ENCODE results near the gene PDE8A. TPM values are rescaled to one million over a fixed set of nuclear protein-coding genes. Genes with fewer than 3 reads are reported as not detected.

The PDE8A gene
- total RNA-seq, 1 donor from 2014 or later, result 22.9 TPM

DNA sequence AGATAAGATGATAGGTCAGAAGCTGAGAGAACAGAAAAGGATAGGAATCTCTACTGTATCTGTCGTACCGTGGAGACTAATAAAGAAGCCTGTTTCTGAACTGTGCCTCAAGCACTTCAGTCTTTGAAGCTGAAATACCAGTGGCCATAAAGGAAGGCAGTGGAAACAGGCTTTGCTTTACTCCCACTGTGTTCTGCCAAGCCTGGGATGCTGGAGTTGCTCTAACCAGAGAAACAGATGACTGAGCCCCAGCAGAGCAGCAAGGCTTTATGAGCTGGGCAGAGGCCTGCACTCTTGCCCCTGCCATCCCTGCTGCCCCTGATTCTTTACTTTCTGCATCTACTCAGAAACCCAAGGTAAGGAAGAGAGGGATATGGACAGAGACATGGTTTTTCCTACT is 89.4 kb downstream of the PDE8A start:
- intact Hi-C loops (cut with DNase I), result no loop called here
- TF ChIP-seq, protein P1, sequence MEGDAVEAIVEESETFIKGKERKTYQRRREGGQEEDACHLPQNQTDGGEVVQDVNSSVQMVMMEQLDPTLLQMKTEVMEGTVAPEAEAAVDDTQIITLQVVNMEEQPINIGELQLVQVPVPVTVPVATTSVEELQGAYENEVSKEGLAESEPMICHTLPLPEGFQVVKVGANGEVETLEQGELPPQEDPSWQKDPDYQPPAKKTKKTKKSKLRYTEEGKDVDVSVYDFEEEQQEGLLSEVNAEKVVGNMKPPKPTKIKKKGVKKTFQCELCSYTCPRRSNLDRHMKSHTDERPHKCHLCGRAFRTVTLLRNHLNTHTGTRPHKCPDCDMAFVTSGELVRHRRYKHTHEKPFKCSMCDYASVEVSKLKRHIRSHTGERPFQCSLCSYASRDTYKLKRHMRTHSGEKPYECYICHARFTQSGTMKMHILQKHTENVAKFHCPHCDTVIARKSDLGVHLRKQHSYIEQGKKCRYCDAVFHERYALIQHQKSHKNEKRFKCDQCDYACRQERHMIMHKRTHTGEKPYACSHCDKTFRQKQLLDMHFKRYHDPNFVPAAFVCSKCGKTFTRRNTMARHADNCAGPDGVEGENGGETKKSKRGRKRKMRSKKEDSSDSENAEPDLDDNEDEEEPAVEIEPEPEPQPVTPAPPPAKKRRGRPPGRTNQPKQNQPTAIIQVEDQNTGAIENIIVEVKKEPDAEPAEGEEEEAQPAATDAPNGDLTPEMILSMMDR (IDR thresholded peaks at IDR 0.05), result no peak
- no peak for DNase-seq (ENCODE audit: low spot score in 2 of 2)
- H3K4me3 ChIP-seq, result no peak overlapping the region
- no peak overlapping the region for H3K27ac ChIP-seq
- H3K4me1 ChIP-seq, result no peaks in the 10 kb centered on the region
- peaks cover 8 to 12% of the 10 kb centered on the region in 2 donors for H3K36me3 ChIP-seq
- H3K9me3 ChIP-seq, result no peaks in the 10 kb centered on the region
- H3K27me3 ChIP-seq, result no peaks in the 10 kb centered on the region

DNA sequence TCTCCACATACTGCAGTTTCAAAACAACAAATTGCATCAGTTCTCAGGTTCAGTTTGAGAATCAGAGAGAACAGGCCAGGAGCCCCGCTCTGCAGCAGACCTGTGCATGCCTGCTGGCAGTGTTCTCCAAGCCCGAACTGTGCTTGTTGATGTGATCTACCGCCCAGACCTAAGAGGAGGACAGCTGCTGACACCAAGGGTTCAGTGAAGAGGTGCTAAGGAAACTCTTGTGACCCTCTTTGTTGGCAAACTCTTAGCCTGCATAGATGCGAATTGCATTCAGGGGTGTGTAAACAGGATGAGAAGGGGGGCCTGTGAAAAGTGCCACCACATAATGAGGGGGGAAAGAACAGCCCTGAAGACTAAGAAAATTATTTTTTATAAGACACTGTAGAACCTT is 89.8 kb downstream of the PDE8A start:
- TF ChIP-seq, protein P1 (IDR thresholded peaks at IDR 0.05), result no peak
- intact Hi-C loops (cut with DNase I), result no loop called here
- Histone ChIP-seq H3K9me3 (no peaks in the 10 kb centered on the region), H3K27ac (no peak overlapping the region), H3K27me3 (no peaks in the 10 kb centered on the region), H3K36me3 (peaks cover 8 to 12% of the 10 kb centered on the region in 2 donors), H3K4me3 (no peak overlapping the region), H3K4me1 (no peaks in the 10 kb centered on the region)
- DNase-seq (ENCODE audit: low spot score in 2 of 2), result no peak

DNA sequence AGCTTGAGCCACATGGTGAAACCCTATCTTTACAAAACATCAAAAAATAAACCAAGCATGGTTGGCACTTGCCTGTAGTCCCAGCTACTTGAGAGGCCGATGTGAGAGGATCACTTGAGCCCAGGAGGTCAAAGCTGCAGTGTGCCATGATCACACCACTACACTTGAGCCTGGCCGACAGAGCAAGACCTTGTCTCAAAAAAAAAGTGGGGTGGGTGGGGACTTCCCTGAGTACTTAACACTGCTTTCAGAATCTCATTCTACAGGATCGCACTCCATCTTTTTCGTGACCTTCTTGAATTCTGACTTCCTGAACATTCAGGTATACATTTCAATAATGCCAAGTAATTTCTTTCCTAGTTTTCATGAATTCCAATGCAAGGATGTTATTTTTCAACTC is 91.3 kb downstream of the PDE8A start:
- Histone ChIP-seq H3K4me1 (no peaks in the 10 kb centered on the region), H3K27ac (no peak overlapping the region), H3K9me3 (no peaks in the 10 kb centered on the region), H3K27me3 (no peaks in the 10 kb centered on the region), H3K4me3 (no peak overlapping the region), H3K36me3 (peaks cover 4 to 10% of the 10 kb centered on the region in 2 donors)
- TF ChIP-seq, protein P1 (IDR thresholded peaks at IDR 0.05), result no peak
- DNase-seq (ENCODE audit: low spot score in 2 of 2), result no peak
- intact Hi-C loops (cut with DNase I), result no loop called here

DNA sequence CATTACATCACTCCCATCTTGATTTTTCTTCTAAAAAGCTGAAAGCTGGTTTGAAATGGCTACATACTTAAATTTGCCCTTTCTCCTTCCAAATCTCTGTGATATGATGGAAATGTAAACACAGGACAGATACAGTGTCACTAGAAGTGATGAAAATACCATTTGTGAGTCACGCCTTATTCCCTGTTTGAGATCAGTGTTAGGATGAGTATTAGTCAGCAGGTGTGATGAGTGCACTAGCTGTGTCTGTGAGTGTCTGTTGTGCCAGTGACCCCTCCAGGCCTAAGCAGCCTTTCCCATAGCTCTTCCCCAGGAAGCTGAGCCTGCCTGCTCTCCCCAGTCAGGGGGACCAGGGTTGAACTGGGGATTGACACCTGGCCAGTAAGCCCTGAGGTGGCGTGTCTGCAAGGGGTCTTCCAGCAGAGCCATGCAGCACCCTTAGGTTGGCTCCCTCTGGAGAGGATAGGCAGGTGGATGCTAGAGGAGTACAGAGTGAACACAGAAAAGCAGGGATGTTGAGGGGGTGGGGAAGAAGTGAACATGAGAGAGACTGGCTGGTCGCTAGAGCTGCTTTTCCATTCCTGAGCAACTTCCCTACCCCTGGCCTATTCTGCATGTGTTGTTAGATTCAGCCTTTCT is 92.0 kb downstream of the PDE8A start:
- TF ChIP-seq, protein P1 (IDR thresholded peaks at IDR 0.05), result no peak
- intact Hi-C loops (cut with DNase I), result no loop called here
- Histone ChIP-seq H3K9me3 (no peaks in the 10 kb centered on the region), H3K27me3 (no peaks in the 10 kb centered on the region), H3K4me1 (no peaks in the 10 kb centered on the region), H3K4me3 (no peak overlapping the region), H3K27ac (no peak overlapping the region), H3K36me3 (peaks cover 3 to 4% of the 10 kb centered on the region in 2 donors)
- no peak for DNase-seq (ENCODE audit: low spot score in 2 of 2)

DNA sequence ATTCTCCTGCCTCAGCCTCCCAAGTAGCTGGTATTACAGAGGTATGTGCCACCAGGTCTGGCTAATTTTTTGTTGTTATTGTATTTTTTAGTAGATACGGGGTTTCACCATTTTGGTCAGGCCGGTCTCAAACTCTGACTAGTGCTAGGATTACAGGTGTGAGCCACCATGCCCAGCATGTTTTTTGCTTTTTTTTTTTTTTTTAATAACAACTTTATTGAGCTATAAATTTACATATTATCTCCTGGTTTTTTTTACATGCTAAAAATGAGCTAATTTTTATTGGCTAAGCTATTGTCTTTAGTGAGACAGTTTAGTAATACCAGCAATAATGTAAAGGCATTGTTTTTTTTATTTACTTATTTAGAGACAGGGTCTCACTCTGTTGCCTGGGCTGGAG is 105.2 kb downstream of the PDE8A start:
- TF ChIP-seq, protein P1 (IDR thresholded peaks at IDR 0.05), result no peak
- Histone ChIP-seq H3K27me3 (no peaks in the 10 kb centered on the region), H3K4me3 (no peak overlapping the region), H3K4me1 (no peaks in the 10 kb centered on the region), H3K27ac (no peak overlapping the region), H3K36me3 (peaks cover 30 to 39% of the 10 kb centered on the region in 2 donors), H3K9me3 (no peaks in the 10 kb centered on the region)
- intact Hi-C loops (cut with DNase I), result no loop called here
- no peak for DNase-seq (ENCODE audit: low spot score in 2 of 2)

DNA sequence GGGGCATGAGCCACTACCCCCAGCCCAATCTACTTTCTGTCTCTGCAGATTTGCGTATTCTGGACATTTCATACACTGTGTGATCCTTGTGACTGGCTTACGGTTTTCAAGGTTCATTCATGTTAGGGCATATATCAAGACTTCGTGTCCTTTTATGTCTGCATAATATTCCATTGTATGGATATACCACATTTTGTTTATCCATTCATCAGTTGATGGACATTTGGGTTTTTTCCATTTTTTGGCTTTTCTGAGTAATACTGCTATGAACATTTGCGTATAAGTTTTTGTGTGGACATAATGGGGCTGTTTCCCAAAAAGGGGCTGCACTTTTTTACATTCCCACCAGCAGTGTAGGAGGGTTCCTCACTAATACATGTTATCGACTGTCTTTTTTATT is 106.6 kb downstream of the PDE8A start:
- H3K9me3 ChIP-seq, result no peaks in the 10 kb centered on the region
- no peaks in the 10 kb centered on the region for H3K27me3 ChIP-seq
- DNase-seq (ENCODE audit: low spot score in 2 of 2), result no peak
- H3K36me3 ChIP-seq, result peaks cover 33 to 52% of the 10 kb centered on the region in 2 donors
- TF ChIP-seq, protein P1 (IDR thresholded peaks at IDR 0.05), result no peak
- no peak overlapping the region for H3K27ac ChIP-seq
- no peak overlapping the region for H3K4me3 ChIP-seq
- intact Hi-C loops (cut with DNase I), result no loop called here
- no peaks in the 10 kb centered on the region for H3K4me1 ChIP-seq

Data from ascending aorta (tissue), 2 donors.